GM18870 (cell line): ENCODE data around the gene DGKI.

Source experiments
- ATAC-seq: cut with Tn5 transposase; IDR thresholded peaks from one replicate; pipeline ENCODE4 v1.9.1; 2021; ENCODE audit warnings: moderate library complexity; ENCODE audit not compliant: unreplicated experiment

Gene DGKI

DNA sequence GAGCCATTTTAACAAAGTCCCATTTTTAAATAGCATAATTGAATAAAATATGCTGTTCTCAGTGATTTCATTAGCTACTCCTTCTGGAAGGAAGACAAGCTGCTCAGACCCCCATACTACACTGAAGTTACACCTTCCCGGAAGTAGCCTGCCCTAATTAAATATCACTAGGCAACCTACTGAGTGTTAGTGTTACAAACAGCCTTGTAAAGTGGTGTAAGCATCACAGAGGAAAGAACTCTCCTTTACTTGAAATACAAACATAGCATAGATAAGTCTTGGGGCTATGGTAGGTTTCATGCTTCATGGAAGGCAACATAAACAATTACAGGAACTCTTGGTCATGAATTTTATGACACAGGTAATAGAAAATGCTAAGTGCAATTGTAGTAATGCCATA is 459.8 kb downstream of the DGKI start:
- ATAC-seq: no peak

DNA sequence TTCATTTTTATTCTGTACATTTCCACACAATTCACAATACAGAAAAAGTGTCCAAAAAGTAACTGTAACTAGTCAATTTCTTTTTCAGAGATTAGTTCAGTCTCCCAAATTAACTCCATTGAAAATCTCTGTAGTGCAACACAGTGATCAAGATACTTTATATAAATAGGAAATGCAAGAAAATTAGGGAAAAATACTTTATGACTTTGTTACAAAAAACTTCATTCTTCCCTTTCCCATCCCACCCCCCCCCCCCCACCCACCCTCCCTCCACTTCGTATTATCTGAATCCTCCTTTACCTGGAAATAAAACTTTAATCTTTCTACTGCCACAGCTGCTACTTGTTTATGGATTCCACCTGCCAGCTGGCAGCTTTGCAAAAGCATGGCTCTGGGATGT is 465.7 kb downstream of the DGKI start:
- no peak for ATAC-seq

DNA sequence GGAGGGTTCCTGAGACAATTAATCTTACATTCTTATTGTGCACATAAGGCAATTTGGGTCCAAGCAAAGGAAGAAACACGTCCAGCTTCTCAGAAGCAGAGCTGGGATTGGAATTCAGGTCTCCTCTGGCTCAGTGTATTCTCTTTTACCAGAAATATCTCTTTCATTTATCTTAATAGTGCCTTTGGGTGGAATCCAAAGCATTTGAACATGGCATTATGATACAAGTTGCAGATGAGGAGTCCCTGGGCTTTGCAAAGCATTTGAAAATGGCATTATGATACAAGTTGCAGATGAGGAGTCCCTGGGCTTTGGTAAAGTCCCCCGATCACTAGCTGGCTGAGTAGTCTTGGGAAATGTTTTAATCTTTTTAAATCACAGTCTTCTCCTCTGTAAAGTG is 473.3 kb downstream of the DGKI start:
- ATAC-seq: no peak

DNA sequence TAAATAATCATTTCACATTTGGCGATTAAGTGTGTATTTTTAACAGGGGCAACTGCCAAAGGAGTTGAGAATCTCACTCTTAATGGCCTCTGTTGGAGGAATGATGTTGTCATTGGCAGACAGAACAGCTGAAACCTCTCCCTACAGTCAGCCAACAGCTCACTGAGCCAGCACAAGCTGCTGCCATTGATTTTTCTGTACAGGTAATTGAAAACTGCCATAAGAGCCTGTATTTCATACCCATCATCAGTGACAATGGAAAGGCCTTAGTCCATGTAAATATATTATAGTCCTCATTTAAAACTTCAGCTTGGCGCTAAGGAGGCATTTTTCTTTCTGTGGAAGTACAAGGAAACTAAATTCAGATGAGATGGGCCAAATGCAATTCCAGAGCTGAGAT is 475.2 kb downstream of the DGKI start:
- ATAC-seq: no peak

DNA sequence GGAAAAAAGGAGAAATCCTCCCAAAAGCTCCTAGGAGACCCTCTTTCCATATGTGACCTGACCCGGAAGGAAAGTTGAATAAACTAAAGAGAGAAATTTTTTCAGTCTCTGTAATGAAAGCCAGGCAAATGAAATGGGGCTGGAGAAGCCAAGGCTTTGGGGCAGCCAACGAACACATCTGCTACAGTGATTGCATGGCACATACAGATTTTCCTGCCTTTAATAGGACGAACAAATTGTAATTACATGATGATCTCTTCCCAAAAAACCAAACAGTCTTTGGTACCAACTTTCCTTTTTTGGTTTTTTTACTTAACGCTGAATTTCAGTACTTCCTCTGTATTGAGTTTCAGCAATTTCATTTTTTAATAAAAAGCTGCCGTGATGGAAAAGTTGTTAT is 479.8 kb downstream of the DGKI start:
- ATAC-seq: no peak

DNA sequence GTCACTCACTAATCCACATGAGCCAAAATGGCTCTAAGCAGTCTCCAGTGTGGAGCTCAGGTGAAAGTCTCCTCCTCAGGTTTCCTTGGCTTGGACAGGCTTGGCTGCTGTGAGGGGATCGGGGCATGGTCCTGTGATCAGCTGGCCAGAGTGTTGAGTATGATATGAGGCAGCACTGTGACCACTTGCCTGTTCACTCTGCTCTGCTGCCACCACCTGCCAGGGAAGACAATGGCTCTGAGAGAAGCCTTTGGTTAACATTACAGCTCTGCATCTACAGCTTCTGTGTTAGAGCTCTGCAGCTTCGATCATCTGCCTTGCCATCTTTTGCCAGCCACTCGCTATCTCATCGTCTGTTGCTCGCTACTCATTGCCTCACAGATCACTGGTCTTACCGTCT is 483.1 kb downstream of the DGKI start:
- no peak for ATAC-seq

DNA sequence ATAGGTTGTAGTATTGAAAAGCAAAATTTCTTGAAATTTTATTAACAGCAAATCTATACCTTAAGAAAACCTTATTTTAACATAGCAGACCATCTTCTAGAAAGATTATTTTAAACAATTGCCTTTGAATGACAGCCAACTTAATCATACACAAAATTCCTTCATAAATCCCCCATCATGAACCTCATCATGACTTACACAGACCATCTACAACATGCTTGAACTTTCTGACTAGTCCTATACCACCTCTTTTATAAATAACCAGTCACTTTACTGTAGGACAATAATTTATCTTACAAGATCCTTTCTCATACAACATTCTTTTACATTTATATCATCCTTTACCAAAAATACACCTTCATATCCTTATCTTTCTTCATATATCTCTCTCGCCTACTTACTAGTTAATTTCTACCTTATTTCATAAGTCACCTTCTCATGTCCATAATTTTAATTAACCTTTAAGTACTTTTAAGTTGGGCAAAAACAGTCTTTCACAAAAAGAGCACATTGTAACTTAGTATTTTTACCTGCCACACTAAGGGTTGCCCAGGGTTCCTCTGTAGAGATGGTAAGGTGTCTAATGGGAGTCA is 486.6 kb downstream of the DGKI start:
- ATAC-seq: no peak

DNA sequence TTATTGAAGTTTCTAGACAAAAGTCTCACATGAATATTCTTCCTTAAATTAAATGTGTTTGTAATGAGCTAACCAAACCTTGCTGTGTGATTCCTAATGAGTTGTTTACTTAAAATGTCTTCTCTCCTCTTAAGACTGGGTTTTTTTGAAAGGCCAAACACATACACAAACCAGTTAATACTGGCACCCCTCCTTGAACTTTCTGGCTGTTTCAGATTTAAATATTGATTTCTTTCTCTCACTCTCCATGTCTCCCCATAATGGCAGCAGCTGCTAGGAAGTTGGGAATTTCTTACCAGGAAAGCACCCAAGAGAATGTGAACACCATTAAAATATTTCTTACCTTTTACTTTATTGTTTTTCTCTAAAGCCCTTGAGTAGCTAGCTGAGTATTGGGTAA is 491.8 kb downstream of the DGKI start:
- ATAC-seq: no peak

DNA sequence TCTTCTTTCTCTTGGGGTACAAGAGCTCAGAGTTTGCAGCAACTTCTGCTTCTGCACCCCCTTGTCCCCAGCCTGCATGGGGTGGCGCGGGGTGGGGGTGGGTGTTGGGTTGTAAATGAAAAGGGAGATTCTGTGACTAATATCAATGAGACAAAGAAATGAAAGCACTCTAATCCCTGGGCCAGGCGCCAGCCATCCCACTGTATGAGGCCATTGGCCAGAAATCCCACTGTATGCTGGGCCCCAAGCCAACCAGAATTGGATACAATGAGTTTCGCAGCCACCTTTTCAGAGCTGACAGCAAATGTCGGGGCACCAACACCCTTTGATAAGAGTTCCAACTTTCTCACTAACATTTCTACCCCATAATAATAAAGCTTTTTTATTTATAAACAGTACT is 492.4 kb downstream of the DGKI start:
- ATAC-seq: no peak

DNA sequence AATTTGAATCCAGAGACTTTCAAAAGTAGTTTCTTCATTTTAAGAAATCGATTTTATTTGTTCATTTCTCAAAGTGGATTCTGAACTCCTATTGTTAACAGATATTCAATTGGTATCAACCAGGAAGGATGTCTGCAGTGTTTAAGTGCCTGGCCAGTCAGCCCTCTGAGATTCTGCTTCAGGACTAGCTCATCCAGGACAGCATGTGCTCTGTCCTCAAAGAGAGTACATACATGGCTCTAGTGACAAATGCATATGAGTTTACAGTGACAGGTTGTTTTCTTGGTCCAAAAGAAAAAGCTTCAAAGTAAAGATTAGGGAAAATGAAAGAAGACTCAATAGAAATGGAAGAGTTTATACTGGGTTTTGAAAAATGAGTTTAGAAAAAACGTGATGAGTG is 494.8 kb downstream of the DGKI start:
- ATAC-seq: no peak

DNA sequence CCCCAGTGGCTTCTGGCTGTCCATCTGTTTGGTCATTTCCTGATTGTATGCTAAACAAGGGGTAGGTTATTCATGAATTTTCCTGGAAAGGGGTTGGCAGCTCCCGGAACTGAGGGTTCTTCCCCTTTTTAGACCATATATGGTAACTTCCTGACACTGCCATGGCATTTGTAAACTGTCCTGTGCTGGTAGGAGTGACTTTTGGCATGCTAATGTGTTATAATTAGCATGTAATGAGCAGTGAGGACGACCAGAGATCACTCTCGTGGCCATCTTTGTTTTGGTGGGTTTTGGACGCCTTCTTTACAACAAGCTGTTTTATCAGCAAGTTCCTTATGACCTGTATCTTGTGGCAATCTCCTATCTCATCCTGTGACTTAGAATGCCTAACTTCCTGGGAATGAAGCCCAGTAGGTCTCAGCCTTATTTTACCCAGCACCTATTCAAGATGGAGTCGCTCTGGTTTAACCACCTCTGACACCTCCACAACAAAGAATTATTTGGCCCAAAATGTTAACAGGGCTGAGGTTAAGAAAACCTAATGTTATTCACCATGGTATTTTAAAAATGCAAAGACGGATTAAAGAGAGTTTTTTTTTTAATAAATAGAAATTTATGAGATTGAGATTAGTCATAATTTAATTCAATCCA is 500.9 kb downstream of the DGKI start:
- ATAC-seq: no peak

DNA sequence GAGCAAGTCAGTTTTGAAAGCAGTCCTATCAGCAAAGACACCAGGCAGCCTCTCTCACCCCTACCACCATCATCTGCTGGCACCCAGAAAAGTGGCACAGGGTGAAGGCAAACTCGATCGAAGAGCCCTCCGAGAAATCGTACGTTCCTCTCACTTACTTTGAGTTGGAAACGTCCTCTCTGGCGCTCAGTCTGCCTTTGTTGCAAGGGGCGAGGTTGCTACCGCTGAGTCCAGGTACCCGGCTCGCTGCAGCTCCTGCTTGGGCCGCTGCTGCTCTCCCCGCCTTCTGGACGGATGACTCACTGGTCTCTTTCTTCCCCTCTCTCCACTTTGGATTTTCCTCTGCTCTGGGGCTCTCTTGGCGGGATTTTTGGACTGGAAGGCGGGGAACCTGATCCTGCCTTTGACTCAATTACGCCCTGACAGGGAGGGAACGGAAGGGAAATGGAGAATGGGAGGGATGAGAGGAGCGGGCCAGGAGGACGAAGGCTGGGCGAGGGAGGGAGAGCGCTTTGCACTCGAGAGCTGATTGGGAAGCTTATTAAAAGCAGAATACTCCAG is 503.4 kb downstream of the DGKI start, which contains the start of gene PTN:
PTN (minus strand) TSS at position 453 of the 561 bp plus-strand sequence. CDS start 88,760 bp downstream, outside the sequence.
- no peak for ATAC-seq

DNA sequence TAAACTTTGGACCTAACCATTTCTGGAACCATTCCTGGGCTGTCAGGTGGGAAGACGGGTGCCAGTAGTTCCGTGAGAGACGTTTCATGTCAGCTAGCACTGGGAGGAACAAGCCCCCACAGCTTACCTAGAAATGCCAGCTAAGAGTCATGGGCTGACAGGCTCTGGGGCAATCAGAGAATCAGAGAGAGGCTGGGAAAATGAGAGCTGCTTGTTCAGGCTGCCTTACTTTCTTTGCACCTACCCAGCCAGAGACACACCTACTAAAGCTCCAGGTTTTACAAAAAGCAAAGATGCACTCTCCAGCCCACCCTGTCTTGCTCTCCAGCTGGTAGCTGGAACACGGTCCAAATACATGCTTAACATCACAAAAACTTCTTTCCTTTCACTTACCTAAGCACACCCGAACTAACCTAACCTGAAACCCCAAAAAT is 503.9 kb downstream of the DGKI start:
- no peak for ATAC-seq

DNA sequence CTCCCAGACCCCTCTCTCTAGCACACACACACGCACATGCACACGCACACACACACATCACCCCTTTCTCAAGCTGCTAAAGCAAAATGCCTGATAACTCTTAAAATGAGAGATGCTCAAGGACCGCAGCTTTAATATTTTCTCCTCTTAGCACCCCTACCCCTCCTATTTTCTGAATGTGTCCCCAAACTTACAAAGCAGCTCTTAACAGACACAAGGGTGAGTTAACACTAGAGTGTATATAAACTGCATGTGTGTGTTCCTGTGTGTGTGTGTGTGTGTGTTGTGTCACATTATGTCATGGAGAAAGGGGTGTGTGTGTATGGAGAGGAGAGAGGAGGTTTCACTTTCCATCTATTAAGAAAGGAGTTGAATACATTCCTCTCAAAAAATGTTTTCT is 504.5 kb downstream of the DGKI start:
- no peak for ATAC-seq

DNA sequence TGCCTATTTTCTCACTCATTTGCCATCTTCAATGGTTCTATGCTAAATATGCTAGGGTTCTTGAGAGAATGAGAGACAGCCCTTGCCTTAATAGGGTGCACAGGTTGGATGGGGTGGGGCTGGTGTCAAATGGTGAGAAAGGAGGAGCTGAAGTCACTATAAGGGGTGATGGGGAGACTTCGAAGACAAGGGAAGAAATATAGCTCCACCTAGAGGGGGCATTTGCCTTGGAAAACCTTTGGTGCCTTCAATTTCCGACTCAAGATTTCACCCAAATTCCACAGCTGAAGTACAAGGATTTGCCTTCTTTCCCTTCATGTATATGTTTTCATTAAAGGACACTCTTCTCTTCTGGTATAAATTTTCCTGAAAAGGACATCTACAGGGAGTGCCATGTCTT is 508.9 kb downstream of the DGKI start:
- no peak for ATAC-seq

DNA sequence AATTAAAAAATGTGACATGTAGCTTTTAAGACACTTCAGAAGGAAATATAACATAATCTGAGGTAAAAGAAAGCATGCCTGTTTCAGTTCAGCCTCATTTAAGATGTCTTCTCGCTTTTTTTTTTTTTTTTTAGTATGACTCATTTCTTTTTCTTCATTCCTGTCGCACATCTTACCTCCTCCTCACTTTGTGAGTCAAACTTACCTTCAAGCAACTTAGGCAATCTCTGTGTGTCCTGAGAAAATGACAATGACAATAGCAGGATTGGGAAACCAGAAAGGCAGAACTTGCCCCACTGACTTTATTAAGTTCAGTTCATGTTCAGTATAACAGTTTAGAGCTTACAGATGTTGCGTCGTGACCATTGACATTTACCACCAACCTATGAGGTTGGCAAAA is 511.0 kb downstream of the DGKI start:
- ATAC-seq: no peak

DNA sequence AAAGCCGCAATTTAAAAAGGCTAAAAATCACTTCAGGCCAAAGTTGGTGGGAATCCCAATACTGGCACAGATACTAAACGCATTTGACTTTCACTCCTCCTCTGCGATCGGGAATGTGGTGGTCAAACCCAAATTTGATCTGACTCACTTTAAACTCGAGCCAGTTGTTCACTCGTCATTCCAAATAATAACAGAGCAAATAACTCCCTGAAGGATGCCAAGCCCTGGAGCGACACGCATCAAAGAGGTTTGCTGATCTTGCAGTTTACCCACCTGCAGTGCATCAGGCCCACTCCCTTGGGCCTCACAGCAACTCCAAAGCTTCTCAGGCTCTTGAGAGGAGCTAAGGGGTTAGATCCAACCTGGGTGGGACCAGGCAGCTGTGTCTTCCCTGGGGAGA is 515.4 kb downstream of the DGKI start:
- no peak for ATAC-seq
